Hepatocyte (in vitro differentiated cells): ENCODE measurements around the gene TXNDC5.

Source experiments
- CTCF ChIP-seq: fragments of 200-600 bp; sonication (generic); IDR thresholded peaks from 2 replicates; pipeline ENCODE4 v1.5.1; 2016; ENCODE audit warnings: antibody characterized with exemption, mild to moderate bottlenecking; ENCODE audit not compliant: poor library complexity
- EZH2 ChIP-seq: fragments of 200-600 bp; sonication (generic); IDR thresholded peaks from 2 replicates; pipeline ENCODE4 v1.6.1; 2016; ENCODE audit warnings: antibody characterized with exemption, mild to moderate bottlenecking, borderline replicate concordance
- EZH2phosphoT487 ChIP-seq: fragments of 200-600 bp; sonication (generic); IDR thresholded peaks from one replicate; pipeline ENCODE4 v1.6.1; 2018; ENCODE audit warnings: antibody characterized with exemption, mild to moderate bottlenecking, low read depth, moderate library complexity; ENCODE audit not compliant: unreplicated experiment, severe bottlenecking

- TF ChIP-seq EZH2 (no peak), CTCF (peak; percentile 28), EZH2phosphoT487 (peak; percentile 36)
Measured at GRCh38 chr6:7899101-7899888, 11.3 kb downstream of the TXNDC5 start.
